GF-D8 (cell line): Measurements from ENCODE around the gene OGA.

Experiments
- DNase-seq: peaks from one replicate; lab custom pipeline; 2025; lab: John Stamatoyannopoulos, UW

OGA gene

DNA sequence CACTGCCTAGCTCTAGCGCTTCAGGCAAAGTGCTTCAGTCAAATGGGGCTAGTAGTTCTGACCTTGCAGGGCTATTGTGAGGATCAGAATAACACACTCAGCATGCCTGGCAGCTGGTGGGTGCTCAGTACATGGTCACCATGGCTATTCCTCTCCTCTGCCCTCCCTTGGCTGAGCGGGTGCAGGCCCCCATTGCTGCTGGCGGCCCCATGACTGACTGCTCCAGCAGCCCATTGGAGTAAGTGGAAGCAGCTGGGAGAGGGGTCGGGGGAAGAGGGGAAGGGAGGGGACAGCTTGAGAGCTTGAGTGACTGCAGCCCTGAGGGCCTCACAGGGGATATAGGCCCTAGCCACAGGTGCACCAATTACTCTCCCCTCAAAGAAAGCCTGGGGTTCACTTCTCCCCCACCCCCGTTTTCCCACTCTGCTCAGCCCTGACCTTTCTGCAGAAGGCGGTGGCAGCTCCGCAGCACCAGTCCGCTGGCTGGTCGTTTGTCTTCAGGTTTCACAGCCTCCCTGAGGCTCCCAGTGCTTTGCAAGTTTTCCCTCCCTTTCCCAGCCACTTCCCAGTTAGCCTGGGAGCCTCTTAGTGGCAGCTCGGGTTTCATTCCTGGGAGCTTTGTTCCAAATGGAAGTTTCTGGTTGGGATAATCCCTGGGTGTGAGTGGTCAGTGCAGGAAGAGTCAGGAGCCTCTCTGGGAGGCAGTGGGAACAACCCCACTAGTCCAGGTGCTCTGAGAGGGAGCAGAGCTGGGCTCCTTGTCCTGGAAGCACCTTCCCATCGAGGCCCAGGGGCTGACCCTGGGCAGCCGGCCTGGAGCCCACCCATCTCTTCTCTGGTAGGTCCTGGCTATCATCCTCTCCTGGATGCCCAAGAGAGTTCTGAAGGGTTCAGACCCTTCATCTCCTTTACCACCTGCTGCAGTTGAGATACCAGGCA lies 58.7 kb downstream of the OGA start:
- no peak for DNase-seq

DNA sequence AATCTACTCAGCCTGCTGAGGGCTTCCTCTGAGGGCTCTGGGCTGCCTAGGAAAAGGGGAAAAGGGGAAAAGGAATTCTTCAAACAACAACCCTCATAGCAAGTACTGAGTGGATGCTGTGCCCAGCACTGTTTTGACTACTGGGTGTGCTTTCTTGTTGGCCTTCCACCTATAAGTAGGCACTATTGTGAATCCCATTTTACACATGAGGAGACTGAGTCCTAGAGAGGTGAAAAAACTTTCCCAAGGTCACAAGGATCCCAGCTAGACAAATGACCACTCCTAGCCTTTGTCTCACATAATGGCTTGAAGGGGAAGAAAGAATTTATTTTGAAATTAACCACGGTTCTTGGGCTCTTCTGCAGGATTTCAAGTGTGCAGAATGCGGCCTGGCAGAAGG lies 59.4 kb downstream of the OGA start:
- DNase-seq: no peak

DNA sequence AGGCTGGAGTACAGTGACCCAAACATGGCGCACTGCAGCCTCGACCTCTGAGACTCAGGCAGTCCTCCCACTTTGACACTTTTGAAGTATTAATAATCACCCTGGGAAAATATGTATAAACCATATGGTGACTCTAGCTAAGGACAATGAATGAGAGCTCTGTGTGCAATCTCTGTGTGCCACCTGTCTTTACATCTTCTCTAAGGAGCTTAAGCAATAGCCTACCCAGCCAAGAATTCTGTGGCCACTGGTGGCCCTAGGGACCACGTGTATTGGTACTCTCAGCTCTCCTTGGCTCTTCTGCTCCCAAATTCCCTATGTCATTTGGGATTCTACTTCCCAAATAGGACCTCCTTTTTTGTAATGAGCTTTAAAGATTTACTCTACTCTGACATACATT lies 66.0 kb downstream of the OGA start:
- no peak for DNase-seq

- no peak for DNase-seq
These were observed 68.9 kb downstream of the OGA start for GRCh38 chr10:101749047-101750016.

GRCh38 chr10:101748496-101748895 lies 69.7 kb downstream of the OGA start:
- DNase-seq: no peak

GRCh38 chr10:101745074-101745696 lies 73.1 kb downstream of the OGA start:
- DNase-seq: no peak

DNA sequence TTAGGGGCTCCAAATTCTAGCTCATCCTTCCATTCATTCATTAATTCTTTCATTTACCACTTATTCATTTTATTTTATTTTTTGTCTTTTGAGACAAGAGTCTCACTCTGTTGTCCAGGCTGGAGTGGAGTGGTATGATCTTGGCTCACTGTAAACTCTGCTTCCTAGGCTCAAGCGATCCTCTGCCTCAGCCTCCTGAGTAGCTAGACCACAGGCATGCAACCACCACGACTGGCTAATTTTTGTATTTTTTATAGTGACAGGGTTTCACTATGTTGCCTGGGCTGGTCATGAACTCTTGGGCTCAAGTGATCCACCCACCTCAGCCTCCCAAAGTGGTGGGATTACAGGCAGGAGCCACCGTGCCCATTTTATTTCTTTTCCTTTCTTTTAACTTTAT lies 74.0 kb downstream of the OGA start:
- DNase-seq: no peak

- no peak for DNase-seq
These were observed 76.3 kb downstream of the OGA start for GRCh38 chr10:101741938-101742337.

DNA sequence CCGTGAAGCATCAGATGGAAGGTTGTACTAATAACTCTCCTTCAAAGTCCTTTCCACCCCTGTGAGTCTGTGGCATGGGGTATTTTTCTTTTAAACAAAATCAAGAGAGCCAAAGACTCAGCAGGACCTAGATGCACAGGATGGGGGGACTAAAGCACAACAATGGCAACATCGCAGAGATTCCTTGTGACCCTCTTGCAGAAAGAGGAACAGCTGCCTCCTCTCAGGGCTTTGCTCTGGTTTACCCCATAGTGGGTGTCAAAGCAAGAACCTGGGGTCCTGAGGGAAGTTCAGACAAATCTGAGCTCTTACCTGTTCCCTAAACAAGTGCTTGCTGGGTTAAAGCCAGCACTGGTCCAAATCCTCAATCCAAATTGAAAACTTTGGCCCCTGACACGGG lies 81.6 kb downstream of the OGA start:
- DNase-seq: no peak
